Peyer's patch (tissue), 4 donors: ENCODE data around the gene DERA. TPM values are rescaled to one million over a fixed set of nuclear protein-coding genes. Genes with fewer than 3 reads are reported as not detected.

Experiments
- DNase-seq, 3 donors: peaks; one replicate each; pipeline ENCODE4 v3.0.0-alpha.2; 2017 to 2019
- H3K27ac ChIP-seq, 4 donors: fragments of 200-600 bp; sonication (generic); one replicate each; pipeline ENCODE4 v1.5.1; 2016 to 2019
- H3K27me3 ChIP-seq, 2 donors: fragments of 200-600 bp; sonication (generic); one replicate each; pipeline ENCODE4 v1.5.1; 2019
- H3K36me3 ChIP-seq, 3 donors: fragments of 200-600 bp; sonication (generic); one replicate each; pipeline ENCODE4 v1.5.1; 2016 to 2019
- H3K4me1 ChIP-seq, 4 donors: fragments of 200-600 bp; sonication (generic); one replicate each; pipeline ENCODE4 v1.5.1; 2016 to 2019
- H3K4me3 ChIP-seq, 4 donors: fragments of 200-600 bp; sonication (generic); 1 replicate in 3 of 4; 2 replicates in 1 of 4; pipeline ENCODE4 v1.5.1; 2016 to 2019; ENCODE audit warnings: mild to moderate bottlenecking in 1 of 4
- H3K9me3 ChIP-seq, 4 donors: fragments of 200-600 bp; sonication (generic); one replicate each; pipeline ENCODE4 v1.5.1; 2016 to 2019; ENCODE audit warnings: mild to moderate bottlenecking in 1 of 4
- POLR2A ChIP-seq, 2 donors: fragments of 450-650 bp; IDR thresholded peaks; one replicate each; pipeline ENCODE4 v1.5.1; 2017; ENCODE audit warnings: antibody characterized with exemption in 2 of 2, mild to moderate bottlenecking in 2 of 2, moderate library complexity in 2 of 2
- total RNA-seq, 4 donors: library from RNA; depleted of rRNA; stranded (reverse); fragments of >200 nt; gene quantifications; one replicate each; pipeline ENCODE4 v1.1.0, GENCODE V29; 2016
- TF ChIP-seq, protein P1 (sequence below), 6 experiments: fragments of 450-650 bp in 4 of 6; fragments of 200-600 bp in 2 of 6; sonication (generic) in 1 of 6; IDR thresholded peaks; one replicate each; pipeline ENCODE4 v1.5.1; 2017 to 2019; ENCODE audit warnings: antibody characterized with exemption in 6 of 6, mild to moderate bottlenecking in 3 of 6, moderate library complexity in 1 of 6

DERA gene
- 100 to 1,000 TPM in 1 of 4 donors, 10 to 100 TPM in 3; 45.4 to 111 (median 78.9) TPM for total RNA-seq

DNA sequence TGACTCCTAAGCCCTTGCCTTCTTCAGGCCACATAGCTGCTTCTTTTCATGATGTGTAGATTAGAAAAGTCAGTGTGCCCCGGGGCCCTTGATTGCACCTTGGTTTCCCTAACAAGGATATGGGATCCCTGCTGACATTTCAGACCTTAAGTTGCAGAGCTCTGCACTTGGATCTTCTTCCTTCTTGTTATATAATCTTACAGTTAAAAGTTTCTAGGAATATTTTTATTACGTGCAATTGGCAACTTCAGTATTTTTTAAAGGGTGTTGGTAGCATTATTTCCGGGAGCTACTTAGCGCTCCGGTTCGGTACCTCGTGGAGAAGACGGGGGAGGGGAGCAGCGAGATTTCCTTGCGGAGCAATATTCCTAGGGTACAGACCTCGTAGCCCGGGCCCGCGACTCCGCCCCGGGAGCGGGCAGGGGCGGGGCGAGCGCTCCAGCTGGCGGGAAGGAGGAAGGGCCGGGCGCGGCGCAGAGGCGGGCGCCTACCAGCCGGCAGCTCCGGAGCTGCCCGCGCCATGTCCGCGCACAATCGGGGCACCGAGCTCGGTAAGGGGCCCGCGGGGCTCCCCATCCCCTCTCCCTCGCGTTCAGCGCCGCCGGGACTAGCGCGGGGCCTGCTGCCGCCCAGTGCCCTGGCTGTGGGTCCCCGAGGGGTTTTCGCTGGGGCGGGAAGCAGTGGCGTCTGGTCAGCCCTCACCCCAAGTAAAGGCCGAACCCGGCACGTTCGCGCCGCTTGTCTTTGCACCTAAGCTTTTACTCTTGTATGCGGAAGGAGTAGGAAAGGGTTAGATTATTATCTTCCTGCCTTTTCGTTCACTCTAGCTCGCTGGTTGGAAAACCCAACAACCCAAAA, at the start of gene DERA:
Gene DERA, plus strand, starts transcription at position 469 of the 858 bp plus-strand sequence. Its CDS starts 52 bp downstream, at position 521.
- peak; percentile 96 to 97 for TF ChIP-seq POLR2A (IDR thresholded peaks at IDR 0.05)
- TF ChIP-seq, protein P1, sequence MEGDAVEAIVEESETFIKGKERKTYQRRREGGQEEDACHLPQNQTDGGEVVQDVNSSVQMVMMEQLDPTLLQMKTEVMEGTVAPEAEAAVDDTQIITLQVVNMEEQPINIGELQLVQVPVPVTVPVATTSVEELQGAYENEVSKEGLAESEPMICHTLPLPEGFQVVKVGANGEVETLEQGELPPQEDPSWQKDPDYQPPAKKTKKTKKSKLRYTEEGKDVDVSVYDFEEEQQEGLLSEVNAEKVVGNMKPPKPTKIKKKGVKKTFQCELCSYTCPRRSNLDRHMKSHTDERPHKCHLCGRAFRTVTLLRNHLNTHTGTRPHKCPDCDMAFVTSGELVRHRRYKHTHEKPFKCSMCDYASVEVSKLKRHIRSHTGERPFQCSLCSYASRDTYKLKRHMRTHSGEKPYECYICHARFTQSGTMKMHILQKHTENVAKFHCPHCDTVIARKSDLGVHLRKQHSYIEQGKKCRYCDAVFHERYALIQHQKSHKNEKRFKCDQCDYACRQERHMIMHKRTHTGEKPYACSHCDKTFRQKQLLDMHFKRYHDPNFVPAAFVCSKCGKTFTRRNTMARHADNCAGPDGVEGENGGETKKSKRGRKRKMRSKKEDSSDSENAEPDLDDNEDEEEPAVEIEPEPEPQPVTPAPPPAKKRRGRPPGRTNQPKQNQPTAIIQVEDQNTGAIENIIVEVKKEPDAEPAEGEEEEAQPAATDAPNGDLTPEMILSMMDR (IDR thresholded peaks at IDR 0.05), result peak in 3 of 6 experiments; percentile 11 to 33 (median 27)
- Histone ChIP-seq H3K27ac (peak within 1 kb of the TSS; percentile 87 to 99 (median 94)), H3K9me3 (no peaks in the 10 kb centered on the region), H3K36me3 (no peaks in the 10 kb centered on the region), H3K4me1 (peaks cover 0 to 8% (median 0%) of the 10 kb centered on the region in 4 donors), H3K27me3 (no peaks in the 10 kb centered on the region), H3K4me3 (peak within 1 kb of the TSS; percentile 69 to 87 (median 78))
- DNase-seq, result peak; percentile 68 to 93 (median 92)

DNA sequence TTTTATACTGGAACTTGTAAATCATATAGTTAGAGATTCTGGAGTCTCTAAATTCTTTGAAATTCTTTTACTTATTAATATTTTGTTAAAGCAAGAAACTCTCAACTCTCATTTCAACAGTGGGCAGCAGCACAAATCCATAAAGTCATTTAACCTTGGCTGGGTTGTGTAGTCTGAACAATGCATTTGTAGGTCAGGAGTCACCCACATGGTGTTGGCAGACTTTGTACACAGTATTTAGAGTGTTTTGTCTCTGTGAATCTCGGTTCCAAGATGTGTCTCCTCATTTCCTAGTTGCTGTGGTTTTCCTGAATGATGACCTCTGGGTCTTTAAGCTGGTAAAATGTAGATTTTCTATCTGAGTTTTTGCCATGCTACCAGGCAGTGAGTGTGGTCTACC, 49.7 kb upstream of the DERA start:
- Histone ChIP-seq H3K4me3 (no peak overlapping the region), H3K9me3 (no peaks in the 10 kb centered on the region), H3K27ac (no peak overlapping the region), H3K36me3 (no peaks in the 10 kb centered on the region), H3K27me3 (no peaks in the 10 kb centered on the region), H3K4me1 (no peaks in the 10 kb centered on the region)
- DNase-seq, result no peak
- TF ChIP-seq POLR2A (IDR thresholded peaks at IDR 0.05), result no peak
- TF ChIP-seq, protein P1 (IDR thresholded peaks at IDR 0.05), result no peak

DNA sequence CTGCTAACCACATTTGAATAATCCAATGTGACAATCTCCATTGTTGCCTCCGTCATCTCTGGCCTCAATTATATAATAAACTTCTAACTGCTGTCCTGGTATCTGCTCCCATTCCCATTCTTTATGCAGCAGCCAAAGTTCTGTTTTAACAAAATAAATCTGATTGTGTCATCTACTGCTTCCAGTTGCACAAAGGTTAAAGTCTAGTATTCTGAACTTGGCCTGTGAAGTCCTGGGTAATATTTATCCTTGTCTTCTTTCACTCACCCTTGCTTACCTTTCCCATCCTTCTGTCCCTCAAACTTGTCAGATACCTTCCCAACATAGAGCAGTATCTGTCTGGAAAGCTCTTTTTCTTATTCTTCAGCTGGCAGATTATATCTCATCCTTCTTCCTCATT, 48.3 kb upstream of the DERA start:
- no peak for DNase-seq
- TF ChIP-seq, protein P1 (IDR thresholded peaks at IDR 0.05), result no peak
- TF ChIP-seq POLR2A (IDR thresholded peaks at IDR 0.05), result no peak
- H3K36me3 ChIP-seq, result no peaks in the 10 kb centered on the region

DNA sequence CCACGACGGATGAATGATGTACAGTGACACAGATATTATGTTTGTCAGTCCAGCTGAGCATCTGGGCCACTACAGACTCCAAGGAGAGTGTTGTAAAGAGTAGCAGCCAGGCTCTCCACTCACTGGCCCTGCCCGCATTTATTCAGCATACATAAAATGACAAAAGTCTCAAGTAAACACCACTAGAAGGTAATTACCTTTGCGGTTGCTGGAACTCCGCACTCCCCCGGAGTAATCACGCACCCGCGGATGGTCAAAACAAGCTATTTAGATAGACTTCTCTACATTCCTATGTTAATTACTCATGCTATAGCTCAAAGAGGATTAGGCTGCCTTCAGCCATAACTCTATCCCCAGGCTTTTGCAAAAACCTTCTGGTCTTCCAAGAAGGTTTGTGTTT, 47.8 kb upstream of the DERA start:
- no peaks in the 10 kb centered on the region for H3K27me3 ChIP-seq
- H3K36me3 ChIP-seq, result no peaks in the 10 kb centered on the region
- TF ChIP-seq, protein P1 (IDR thresholded peaks at IDR 0.05), result no peak
- no peak for TF ChIP-seq POLR2A (IDR thresholded peaks at IDR 0.05)
- no peak overlapping the region for H3K27ac ChIP-seq
- DNase-seq, result no peak
- no peak overlapping the region for H3K4me3 ChIP-seq
- H3K9me3 ChIP-seq, result no peaks in the 10 kb centered on the region
- H3K4me1 ChIP-seq, result no peaks in the 10 kb centered on the region

More for the DNA sequence above, 48.3 kb upstream of the DERA start:
- Histone ChIP-seq H3K27me3 (no peaks in the 10 kb centered on the region), H3K27ac (no peak overlapping the region), H3K4me3 (no peak overlapping the region), H3K9me3 (no peaks in the 10 kb centered on the region), H3K4me1 (no peaks in the 10 kb centered on the region)

DNA sequence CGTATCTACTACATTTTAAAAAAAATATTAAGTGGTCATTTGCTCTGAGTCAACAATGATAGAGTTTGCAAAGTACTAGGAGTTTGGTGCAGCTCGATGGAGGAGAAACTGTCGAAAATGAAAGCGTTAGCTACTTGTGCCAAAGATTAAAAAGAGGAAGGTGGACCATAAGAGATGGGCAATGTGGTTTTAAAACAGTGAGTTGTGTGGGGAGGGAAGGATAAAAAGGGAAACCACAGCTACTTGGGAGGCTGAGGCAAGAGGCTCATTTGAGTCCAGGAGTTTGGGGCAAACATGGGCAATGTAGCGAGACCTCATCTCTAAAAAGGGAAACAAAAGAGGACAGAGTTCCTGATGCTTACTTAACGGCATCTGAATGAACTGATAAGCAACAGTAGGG, 47.1 kb upstream of the DERA start:
- TF ChIP-seq POLR2A (IDR thresholded peaks at IDR 0.05), result no peak
- TF ChIP-seq, protein P1 (IDR thresholded peaks at IDR 0.05), result no peak
- no peak overlapping the region for H3K4me3 ChIP-seq

More for the DNA sequence above, 47.1 kb upstream of the DERA start:
- no peaks in the 10 kb centered on the region for H3K4me1 ChIP-seq
- H3K27ac ChIP-seq, result no peak overlapping the region
- no peak for DNase-seq
- H3K9me3 ChIP-seq, result no peaks in the 10 kb centered on the region
- no peaks in the 10 kb centered on the region for H3K27me3 ChIP-seq
- no peaks in the 10 kb centered on the region for H3K36me3 ChIP-seq
